22Rv1 (cell line): ENCODE measurements around the gene USP27X.

Experiments used
- H3K27ac ChIP-seq: fragments of 450-650 bp; 2 replicates; pipeline ENCODE4 v1.5.1; 2017
- ZFX ChIP-seq: fragments of 450-650 bp; IDR thresholded peaks from 2 replicates; pipeline ENCODE4 v1.6.1; 2017; ENCODE audit warnings: antibody characterized with exemption, borderline replicate concordance

Gene USP27X

GRCh38 chrX:49930039-49930438 lies 50.8 kb downstream of the USP27X start:
- TF ChIP-seq ZFX: no peak
- no peak overlapping the region for H3K27ac ChIP-seq
